OCI-LY3 (cell line): ENCODE results near the gene CDH23.

ENCODE experiments used
- H2AFZ ChIP-seq: fragments of 200-600, 300-600 bp; shearing (Covaris generic); 2 replicates; pipeline ENCODE4 v1.6.0; 2014; ENCODE audit warnings: antibody characterized with exemption, low read depth, low read length
- H3K27ac ChIP-seq: fragments of 200-600, 300-600 bp; sonication (generic); 2 replicates; pipeline ENCODE4 v1.5.1; 2014; ENCODE audit warnings: mild to moderate bottlenecking, low read length, moderate library complexity, mixed read lengths
- H3K27me3 ChIP-seq: fragments of 200-600, 300-600 bp; sonication (generic); 2 replicates; pipeline ENCODE4 v1.6.1; 2014; ENCODE audit warnings: low read depth, low read length, mixed read lengths
- H3K36me3 ChIP-seq: fragments of 200-600, 300-600 bp; sonication (generic); replicated peaks from 2 replicates; pipeline ENCODE3; 2014; ENCODE audit warnings: low read depth, low read length, mixed read lengths
- H3K4me1 ChIP-seq: fragments of 300-600, 200-600 bp; sonication (generic); 2 replicates; pipeline ENCODE4 v1.6.1; 2014; ENCODE audit warnings: low read length, mixed read lengths
- H3K4me2 ChIP-seq: fragments of 200-600, 300-600 bp; sonication (generic); 2 replicates; pipeline ENCODE4 v1.6.1; 2014; ENCODE audit warnings: low read length, mixed read lengths
- H3K4me3 ChIP-seq: fragments of 300-600, 200-600 bp; sonication (generic); 2 replicates; pipeline ENCODE4 v1.5.1; 2014; ENCODE audit warnings: antibody characterized with exemption, mild to moderate bottlenecking, low read length, moderate library complexity
- H3K79me2 ChIP-seq: fragments of 300-600, 200-600 bp; shearing (Covaris generic); 2 replicates; pipeline ENCODE4 v1.6.1; 2014; ENCODE audit warnings: mild to moderate bottlenecking, low read length, mixed read lengths
- H3K9ac ChIP-seq: fragments of 300-600, 200-600 bp; shearing (Covaris generic); 2 replicates; pipeline ENCODE4 v1.6.0; 2014; ENCODE audit warnings: mild to moderate bottlenecking, low read length, moderate library complexity
- H3K9me3 ChIP-seq: fragments of 200-600, 300-600 bp; shearing (Covaris generic); 2 replicates; pipeline ENCODE4 v1.6.1; 2014; ENCODE audit warnings: low read length, mixed read lengths; ENCODE audit not compliant: insufficient read depth
- H4K20me1 ChIP-seq: fragments of 200-600, 300-600 bp; sonication (generic); 2 replicates; pipeline ENCODE4 v1.6.1; 2016; ENCODE audit warnings: low read length, mixed read lengths; ENCODE audit not compliant: insufficient read depth
- CTCF ChIP-seq: fragments of 200-600, 300-600 bp; sonication (generic); IDR thresholded peaks from 2 replicates; pipeline ENCODE4 v1.5.1; 2014; ENCODE audit warnings: antibody characterized with exemption, low read length, low read depth
- EZH2phosphoT487 ChIP-seq: fragments of 200-600 bp; shearing (Covaris generic); IDR thresholded peaks from 2 replicates; pipeline ENCODE4 v1.6.1; 2018; ENCODE audit warnings: antibody characterized with exemption, mixed run types, low read depth

Gene CDH23

GRCh38 chr10:71517298-71518169 lies 120.8 kb downstream of the CDH23 start:
- Histone ChIP-seq H3K27me3 (peaks cover 5% of the 10 kb centered on the region; the same call in 1 of the 2 replicates), H3K36me3 (no peaks in the 10 kb centered on the region), H3K4me3 (no peak overlapping the region), H3K9me3 (no peaks in the 10 kb centered on the region), H2AFZ (no peak overlapping the region), H3K9ac (no peak overlapping the region), H3K79me2 (no peaks in the 10 kb centered on the region), H3K27ac (no peak overlapping the region), H3K4me2 (no peak overlapping the region), H4K20me1 (no peaks in the 10 kb centered on the region), H3K4me1 (no peaks in the 10 kb centered on the region)
- no peak for TF ChIP-seq CTCF
- no peak for TF ChIP-seq EZH2phosphoT487

DNA sequence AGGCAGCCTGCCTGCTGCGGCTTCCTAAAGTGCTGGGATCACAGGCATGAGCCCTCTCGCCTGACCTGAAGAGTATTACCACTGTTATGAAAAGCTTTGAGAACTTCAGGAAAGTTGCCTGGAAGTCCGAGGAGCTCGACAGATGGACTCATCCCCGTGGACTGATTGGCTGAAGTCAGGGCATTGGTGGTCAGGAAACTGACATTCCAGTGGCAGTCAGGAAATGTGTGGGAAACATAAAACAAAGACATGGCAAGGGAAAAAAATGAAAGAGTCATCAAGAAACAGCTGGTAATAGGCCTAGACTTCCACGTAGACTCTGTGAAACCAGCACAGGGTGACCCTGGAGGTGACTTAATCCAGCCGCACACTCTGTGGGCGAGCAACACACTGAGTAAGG lies 123.3 kb downstream of the CDH23 start:
- Histone ChIP-seq H3K4me3 (no peak overlapping the region), H3K9me3 (no peaks in the 10 kb centered on the region), H3K79me2 (no peaks in the 10 kb centered on the region), H3K4me1 (no peaks in the 10 kb centered on the region), H4K20me1 (no peaks in the 10 kb centered on the region), H2AFZ (no peak overlapping the region), H3K9ac (no peak overlapping the region), H3K27me3 (peaks cover 19% of the 10 kb centered on the region), H3K27ac (no peak overlapping the region), H3K36me3 (no peaks in the 10 kb centered on the region), H3K4me2 (no peak overlapping the region)
- no peak for TF ChIP-seq CTCF
- no peak for TF ChIP-seq EZH2phosphoT487

DNA sequence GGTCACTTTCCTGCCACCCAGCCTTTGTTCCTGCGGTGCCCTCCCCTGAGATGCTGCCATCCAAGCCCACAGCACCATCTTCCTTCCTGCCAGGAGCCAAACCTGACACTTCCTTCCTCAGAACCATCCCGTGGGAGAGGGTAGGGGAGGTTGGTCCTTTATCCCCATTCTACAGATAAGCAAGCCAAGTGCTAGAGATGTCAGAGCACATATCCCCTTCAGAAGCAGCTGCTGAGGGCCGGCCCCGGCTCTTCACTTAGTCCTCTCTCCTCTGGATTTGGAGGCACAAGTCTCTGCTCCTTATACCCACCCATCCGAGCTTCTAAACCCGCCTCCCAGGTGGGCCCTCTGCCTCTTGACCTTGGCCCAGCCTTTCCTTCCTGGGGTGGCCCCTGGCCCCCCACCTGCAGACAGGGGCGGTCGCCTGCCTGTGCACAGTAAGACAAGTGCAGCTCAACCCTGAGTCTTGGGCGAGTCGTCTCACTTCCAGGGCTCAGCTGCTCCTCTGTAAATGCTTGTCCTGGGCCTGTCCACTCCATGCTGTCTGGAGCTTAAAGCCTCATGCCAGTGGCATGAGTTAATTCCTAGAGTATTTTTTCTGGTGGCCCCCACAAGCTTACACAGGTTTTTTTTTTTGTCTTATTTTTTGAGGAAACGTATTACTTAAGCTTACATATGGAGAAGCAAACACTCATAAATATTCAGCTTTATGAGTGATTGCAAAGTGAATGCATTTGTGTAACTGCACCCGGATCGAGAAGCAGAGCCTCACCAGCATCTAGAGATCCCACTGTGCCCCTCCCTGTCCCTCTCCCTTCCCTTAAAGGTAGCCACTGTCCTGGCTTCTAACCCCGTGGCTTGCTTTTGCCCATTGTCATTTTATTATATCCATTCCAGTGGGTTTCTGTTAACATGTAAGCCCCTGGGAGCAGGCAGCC lies 125.1 kb downstream of the CDH23 start:
- TF ChIP-seq CTCF (no peak), EZH2phosphoT487 (no peak)
- H3K36me3 ChIP-seq: no peaks in the 10 kb centered on the region
- no peak overlapping the region for H2AFZ ChIP-seq
- no peak overlapping the region for H3K9ac ChIP-seq
- no peaks in the 10 kb centered on the region for H3K79me2 ChIP-seq
- peaks cover 19% of the 10 kb centered on the region for H3K27me3 ChIP-seq
- peaks cover 10% of the 10 kb centered on the region for H3K4me1 ChIP-seq
- no peaks in the 10 kb centered on the region for H3K9me3 ChIP-seq
- no peak overlapping the region for H3K4me3 ChIP-seq
- H4K20me1 ChIP-seq: no peaks in the 10 kb centered on the region
- H3K27ac ChIP-seq: no peak overlapping the region
- H3K4me2 ChIP-seq: no peak overlapping the region
